Urothelium cell line (cell line): ENCODE data around the gene ANKRD2.
A peak's percentile ranks its signal among the peaks of the same experiment; 100 is the strongest.

Experiments
- DNase-seq: peaks from one replicate; pipeline ENCODE4 v3.0.0; 2011; ENCODE audit warnings: low spot score, mixed read lengths
- FAIRE-seq: peaks from 2 replicates; lab custom pipeline; 2011; peaks lifted over from hg19 to GRCh38; lab: Jason Lieb, UNC

ANKRD2 gene

DNA sequence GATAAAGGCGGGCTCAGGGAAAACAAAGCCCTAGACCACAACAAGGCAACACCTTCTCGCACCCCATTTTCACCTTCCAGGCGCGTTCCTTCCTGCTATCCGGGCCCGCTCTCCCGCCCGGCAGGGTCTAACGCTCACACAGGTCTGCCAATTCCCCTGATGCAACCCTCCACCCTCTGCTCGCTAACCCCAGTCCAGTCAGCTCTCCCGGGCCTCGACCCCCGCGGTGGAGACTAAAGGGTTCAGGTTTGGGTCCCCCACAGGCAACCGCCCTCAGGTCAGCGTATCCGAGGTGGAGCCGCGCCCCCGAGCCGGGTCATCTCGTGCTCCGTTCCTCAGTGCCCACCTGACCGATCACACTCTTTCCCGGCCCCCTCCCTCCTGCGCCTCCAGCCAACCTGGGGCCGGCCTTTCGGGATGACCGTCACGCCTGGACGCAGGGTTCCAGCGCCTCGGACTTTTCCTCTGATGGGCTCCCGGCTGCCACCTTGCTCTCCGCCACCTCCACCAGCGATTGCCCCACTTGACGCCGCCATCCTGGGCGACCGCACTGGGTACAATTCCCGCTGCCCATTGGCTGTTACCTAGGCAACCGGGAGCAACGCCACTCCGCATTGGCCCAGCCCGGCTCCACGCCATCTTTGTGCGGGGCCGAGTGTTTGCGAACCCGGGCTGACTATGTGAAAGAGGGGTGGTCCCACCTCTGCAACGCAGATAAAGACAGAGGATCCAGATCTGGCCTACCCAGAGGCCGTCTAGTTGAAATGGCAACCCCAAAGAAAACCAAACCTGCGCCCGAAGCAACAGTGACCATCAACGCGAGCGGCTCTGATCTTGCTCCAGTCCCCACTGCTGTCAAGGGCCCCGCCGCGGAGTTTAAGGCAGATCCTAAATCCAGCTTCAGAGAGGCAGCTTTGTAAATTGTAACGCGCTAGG, 60.6 kb downstream of the ANKRD2 start, which contains the start of gene MORN4:
Gene MORN4, minus strand, starts transcription at position 552 of the 936 bp plus-strand sequence. CDS start 13,847 bp downstream, outside the sequence.
- DNase-seq (peak; percentile 94), FAIRE-seq (peak; percentile 63)
